Caco-2 (cell line): ENCODE results near the gene OR51D1. TPM values are rescaled to one million over a fixed set of nuclear protein-coding genes. Genes with fewer than 3 reads are reported as not detected.

ENCODE experiments used
- BruUV-seq: library from RNA; stranded (reverse); fragments of 400-500 nt; replicated peaks from 2 replicates; lab custom pipeline; 2021; lab: Mats Ljungman, UMichigan
- CTCF ChIA-PET: fragments of 300-600 bp; sonication (Branson Sonifier 250); formaldehyde crosslinking; loops from one replicate; lab custom pipeline; 2022; ENCODE audit warnings: antibody characterized with exemption; lab: Charles Lee
- POLR2A ChIA-PET: fragments of 300-600 bp; sonication (Branson Sonifier 250); formaldehyde crosslinking; loops from one replicate; lab custom pipeline; 2022; ENCODE audit warnings: antibody characterized with exemption; lab: Charles Lee
- DNase-seq, 2 experiments: peaks; one replicate each; pipeline versions ENCODE4 v3.0.0 to v3.0.0-alpha.2; 2020 to 2022
- H3K27me3 ChIP-seq: replicated peaks from 2 replicates; pipeline ENCODE4 v1.6.0; 2011; ENCODE audit warnings: low read length; ENCODE audit not compliant: control insufficient read depth, insufficient read depth
- H3K36me3 ChIP-seq: 2 replicates; pipeline ENCODE4 v1.5.1; 2011; ENCODE audit warnings: low read length; ENCODE audit not compliant: control insufficient read depth, insufficient read depth
- H3K4me1 ChIP-seq: fragments of 250-450 bp; sonication (Bioruptor Pico); 2 replicates; pipeline ENCODE4 v1.5.1; 2020; ENCODE audit warnings: mild to moderate bottlenecking
- H3K4me3 ChIP-seq: 2 replicates; pipeline ENCODE4 v1.5.1; 2011; ENCODE audit warnings: low read depth, mild to moderate bottlenecking, control low read depth, low read length
- H3K9me3 ChIP-seq: fragments of 250-450 bp; sonication (Bioruptor Pico); 2 replicates; pipeline ENCODE4 v1.5.1; 2020; ENCODE audit warnings: mild to moderate bottlenecking, moderate library complexity
- H3K27ac Mint-ChIP-seq: one replicate; pipeline ENCODE4 v1.8.0; 2022; ENCODE audit warnings: mixed read lengths; ENCODE audit not compliant: unreplicated experiment
- H3K27me3 Mint-ChIP-seq: one replicate; pipeline ENCODE4 v1.8.0; 2022; ENCODE audit warnings: mixed read lengths; ENCODE audit not compliant: insufficient read depth, unreplicated experiment
- H3K36me3 Mint-ChIP-seq: one replicate; pipeline ENCODE4 v1.8.0; 2022; ENCODE audit warnings: mild to moderate bottlenecking, mixed read lengths; ENCODE audit not compliant: insufficient read depth, unreplicated experiment
- H3K4me1 Mint-ChIP-seq: one replicate; pipeline ENCODE4 v1.8.0; 2022; ENCODE audit warnings: low read depth, mixed read lengths; ENCODE audit not compliant: unreplicated experiment
- H3K4me3 Mint-ChIP-seq: one replicate; pipeline ENCODE4 v1.8.0; 2022; ENCODE audit warnings: mild to moderate bottlenecking, moderate library complexity, mixed read lengths; ENCODE audit not compliant: unreplicated experiment
- H3K9me3 Mint-ChIP-seq: one replicate; pipeline ENCODE4 v1.8.0; 2022; ENCODE audit warnings: mixed read lengths; ENCODE audit not compliant: unreplicated experiment
- CTCF ChIP-seq, 2 experiments: fragments of 200-600 bp in 1 of 2; IDR thresholded peaks; 1 replicate in 1 of 2; 2 replicates in 1 of 2; pipeline versions ENCODE4 v1.5.1 to v1.8.0; 2011 to 2022; ENCODE audit warnings: antibody characterized with exemption in 1 of 2, control low read depth in 1 of 2, inconsistent platforms in 1 of 2, low read depth in 1 of 2, low read length in 1 of 2, mild to moderate bottlenecking in 1 of 2, moderate library complexity in 1 of 2; ENCODE audit not compliant: insufficient read depth in 1 of 2, severe bottlenecking in 1 of 2, unreplicated experiment in 1 of 2
- intact Hi-C: fragments of 100-400 bp; cut with micrococcal nuclease; formaldehyde crosslinking; loops from one replicate; pipeline ENCODE4 v1.10.0; 2022; ENCODE audit not compliant: unreplicated experiment
- total RNA-seq: library from RNA; stranded (reverse); gene quantifications from 2 replicates; pipeline ENCODE4 v1.2.3, GENCODE V29; 2022

The OR51D1 gene
- total RNA-seq, 1 experiment from 2014 or later: not detected

GRCh38 chr11:4673781-4674180 is 36.5 kb downstream of the OR51D1 start:
- Mint-ChIP-seq H3K27me3 (no peaks in the 10 kb centered on the region), H3K36me3 (no peaks in the 10 kb centered on the region), H3K9me3 (peaks cover 9% of the 10 kb centered on the region), H3K4me3 (no peak overlapping the region), H3K4me1 (peaks cover 19% of the 10 kb centered on the region), H3K27ac (no peak overlapping the region)
- no peaks in the 10 kb centered on the region for H3K27me3 ChIP-seq
- BruUV-seq: no TSS peak
- no peak overlapping the region for H3K4me3 ChIP-seq
- peaks cover 10% of the 10 kb centered on the region for H3K4me1 ChIP-seq
- no peak for TF ChIP-seq CTCF (IDR thresholded peaks at IDR 0.05; ENCODE audit: insufficient read depth in 1 of 2, low read depth in 1 of 2, low read length in 1 of 2, severe bottlenecking in 1 of 2, unreplicated experiment in 1 of 2)
- no peaks in the 10 kb centered on the region for H3K9me3 ChIP-seq
- ChIA-PET POLR2A (no interaction called here), CTCF (no interaction called here)
- no peak for DNase-seq
- intact Hi-C loops: loop anchor here (2.0 kb wide), 1 partner anchor 37 kb away; the partner anchor contains the start of gene OR51D1
- no peaks in the 10 kb centered on the region for H3K36me3 ChIP-seq

GRCh38 chr11:4677948-4678347 is 40.7 kb downstream of the OR51D1 start:
- H3K4me1 ChIP-seq: no peaks in the 10 kb centered on the region
- no peaks in the 10 kb centered on the region for H3K36me3 Mint-ChIP-seq
- peaks cover 7% of the 10 kb centered on the region for H3K4me1 Mint-ChIP-seq
- H3K9me3 ChIP-seq: no peaks in the 10 kb centered on the region
- BruUV-seq: no TSS peak
- no peaks in the 10 kb centered on the region for H3K36me3 ChIP-seq
- H3K9me3 Mint-ChIP-seq: peaks cover 8% of the 10 kb centered on the region
- CTCF ChIA-PET: no interaction called here
- intact Hi-C loops: no loop called here
- no peaks in the 10 kb centered on the region for H3K27me3 Mint-ChIP-seq
- H3K4me3 ChIP-seq: no peak overlapping the region
- no peak overlapping the region for H3K27ac Mint-ChIP-seq
- TF ChIP-seq CTCF (IDR thresholded peaks at IDR 0.05; ENCODE audit: insufficient read depth in 1 of 2, low read depth in 1 of 2, low read length in 1 of 2, severe bottlenecking in 1 of 2, unreplicated experiment in 1 of 2): no peak
- DNase-seq: no peak
- POLR2A ChIA-PET: no interaction called here
- no peaks in the 10 kb centered on the region; the same call in 1 of the 2 replicates for H3K27me3 ChIP-seq
- H3K4me3 Mint-ChIP-seq: no peak overlapping the region

- DNase-seq: no peak
- Histone ChIP-seq H3K9me3 (no peaks in the 10 kb centered on the region), H3K36me3 (no peaks in the 10 kb centered on the region), H3K4me3 (no peak overlapping the region), H3K27me3 (no peaks in the 10 kb centered on the region; the same call in 1 of the 2 replicates), H3K4me1 (no peaks in the 10 kb centered on the region)
- POLR2A ChIA-PET: no interaction called here
- Mint-ChIP-seq H3K9me3 (no peaks in the 10 kb centered on the region), H3K27ac (no peak overlapping the region), H3K4me3 (no peak overlapping the region), H3K4me1 (no peaks in the 10 kb centered on the region), H3K36me3 (no peaks in the 10 kb centered on the region), H3K27me3 (no peaks in the 10 kb centered on the region)
- CTCF ChIA-PET: no interaction called here
- intact Hi-C loops: no loop called here
- TF ChIP-seq CTCF (IDR thresholded peaks at IDR 0.05; ENCODE audit: insufficient read depth in 1 of 2, low read depth in 1 of 2, low read length in 1 of 2, severe bottlenecking in 1 of 2, unreplicated experiment in 1 of 2): no peak
- no TSS peak for BruUV-seq
Observed at GRCh38 chr11:4680341-4680740, 43.1 kb downstream of the OR51D1 start.
